ENCODE results near the gene GRPEL1.

- TF ChIP-seq CTCF (IDR thresholded peaks at IDR 0.05): no peak
- TF ChIP-seq PBX3 (IDR thresholded peaks at IDR 0.05): no peak
- TF ChIP-seq REST (IDR thresholded peaks at IDR 0.05; ENCODE audit: low read depth, low read length): no peak
Measured at GRCh38 chr4:7043284-7044136, 24.4 kb downstream of the GRPEL1 start, which contains the start of gene TADA2B.

All from SK-N-SH (cell line).